Fibroblast of mammary gland (primary cell): Measurements from ENCODE around the gene CD164L2.
A peak's percentile ranks its signal among the peaks of the same experiment; 100 is the strongest.

Experiments used
- DNase-seq: peaks from one replicate; pipeline ENCODE4 v3.0.0-alpha.2; 2010; ENCODE audit warnings: low read depth
- H3K4me3 ChIP-seq: 2 replicates; pipeline ENCODE4 v1.5.1; 2011; ENCODE audit warnings: low read depth, mild to moderate bottlenecking, low read length, moderate library complexity; ENCODE audit not compliant: control insufficient read depth
- CTCF ChIP-seq: conservative IDR thresholded peaks from 2 replicates; pipeline ENCODE4 v1.5.1; 2011; ENCODE audit warnings: low read depth, low read length, inconsistent platforms; ENCODE audit not compliant: control insufficient read depth, insufficient read depth

Gene CD164L2

DNA sequence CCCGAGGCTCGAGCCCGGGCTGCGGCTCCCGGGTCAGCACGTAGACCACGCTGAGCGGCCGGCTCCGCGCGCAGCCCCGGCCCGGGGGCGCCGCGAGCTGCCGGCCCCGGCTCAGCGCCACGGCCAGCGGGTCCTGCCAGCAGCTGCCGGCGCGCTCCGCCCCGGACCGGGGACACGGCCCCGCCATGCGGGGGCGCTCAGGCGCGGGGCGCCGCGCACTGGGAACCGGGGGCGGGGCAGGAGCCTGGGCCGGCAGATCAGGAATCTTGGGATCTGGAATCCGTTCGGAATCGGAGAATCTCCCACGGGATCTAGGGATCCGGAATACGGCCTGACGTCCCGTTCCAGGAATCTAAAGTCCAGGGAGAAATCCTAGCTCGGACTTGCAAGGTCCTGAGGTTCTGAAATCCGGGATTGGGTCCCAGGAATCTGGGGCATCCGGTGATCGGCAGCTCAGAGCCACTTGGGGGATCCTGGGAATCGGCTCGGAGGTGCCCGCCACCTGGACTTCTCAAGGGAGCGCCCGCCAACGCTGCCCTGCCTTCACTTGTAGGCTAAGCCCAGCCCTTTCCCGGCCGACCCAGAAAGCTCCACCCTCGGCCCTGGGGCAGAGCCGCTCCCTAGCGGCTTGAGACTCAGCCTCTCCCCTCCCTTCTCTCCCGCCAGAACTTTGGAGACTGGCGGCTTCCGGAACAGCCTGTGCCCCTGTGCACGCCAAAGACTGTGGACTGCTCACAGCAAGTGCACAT, 16.5 kb downstream of the CD164L2 start, which contains the start of gene MAP3K6:
TSS of gene MAP3K6 (minus strand) at position 551 of the 749 bp plus-strand sequence. CDS start at position 187, 364 bp downstream.
- peak within 1 kb of the TSS; percentile 76 for H3K4me3 ChIP-seq
- no peak for TF ChIP-seq CTCF
- peak; percentile 82 for DNase-seq

DNA sequence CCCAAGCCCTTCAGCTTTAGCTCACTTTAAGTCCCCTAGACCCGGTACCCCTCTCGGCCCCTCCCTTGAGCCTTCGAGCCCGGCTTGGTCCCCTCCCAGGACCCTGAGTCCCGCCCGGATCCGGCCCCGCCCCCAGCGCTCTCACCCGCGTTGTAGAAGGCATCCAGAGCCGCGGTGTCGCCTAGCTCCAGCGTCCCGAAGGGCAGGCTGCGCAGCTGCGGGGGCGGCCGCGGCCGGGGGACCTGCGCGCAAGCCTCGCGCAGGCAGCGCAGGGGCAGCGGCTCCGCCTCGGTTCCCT, 17.1 kb downstream of the CD164L2 start:
- no peak for TF ChIP-seq CTCF

GRCh38 chr1:27365372-27366112, 17.6 kb downstream of the CD164L2 start:
- peak overlapping the region; percentile 76 for H3K4me3 ChIP-seq
- TF ChIP-seq CTCF: no peak
- peak; percentile 86 for DNase-seq

More for the DNA sequence above, 17.1 kb downstream of the CD164L2 start:
- DNase-seq: peak; percentile 58
- H3K4me3 ChIP-seq: peak overlapping the region; percentile 76

- peak overlapping the region; percentile 76 for H3K4me3 ChIP-seq
- no peak for TF ChIP-seq CTCF
- DNase-seq: no peak
Observed at GRCh38 chr1:27364696-27365371, 18.3 kb downstream of the CD164L2 start.

GRCh38 chr1:27363766-27364695, 19.1 kb downstream of the CD164L2 start:
- no peak for TF ChIP-seq CTCF
- no peak overlapping the region for H3K4me3 ChIP-seq
- no peak for DNase-seq

DNA sequence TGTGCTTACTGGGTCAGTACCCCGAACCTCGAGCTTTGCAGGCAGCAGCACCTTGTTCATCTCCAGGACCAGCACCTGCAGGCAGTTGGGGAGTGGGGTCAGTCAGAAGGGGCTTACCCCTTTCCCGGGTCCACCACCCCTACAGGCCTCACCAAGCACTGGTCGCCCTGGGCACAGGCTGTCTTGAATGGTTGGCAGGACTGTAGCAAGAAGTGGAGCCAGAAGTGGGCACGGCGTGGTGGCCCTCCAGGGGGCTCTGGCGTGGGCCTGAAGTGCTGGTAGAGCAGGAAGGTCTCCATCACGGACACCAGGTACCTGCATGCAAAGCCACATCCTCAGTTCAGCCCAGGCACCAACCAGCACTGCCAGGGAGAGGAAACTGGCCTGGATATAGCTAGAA, 21.6 kb downstream of the CD164L2 start:
- no peak for TF ChIP-seq CTCF
- DNase-seq: no peak
- H3K4me3 ChIP-seq: no peak overlapping the region
